ENCODE data around the gene ATP5MG. TPM values are rescaled to one million over a fixed set of nuclear protein-coding genes. Genes with fewer than 3 reads are reported as not detected.

ATP5MG gene
- total RNA-seq, 1 donor from 2014 or later: 140 TPM

- no peak overlapping the region for H3K4me3 ChIP-seq
- intact Hi-C loops (cut with DNase I): no loop called here
- TF ChIP-seq CTCF (IDR thresholded peaks at IDR 0.05): no peak
- no peak overlapping the region for H3K27ac ChIP-seq
- H3K9me3 ChIP-seq: no peaks in the 10 kb centered on the region
- no peaks in the 10 kb centered on the region for H3K27me3 ChIP-seq
- ATAC-seq (no peak), DNase-seq (no peak)
- no peaks in the 10 kb centered on the region for H3K36me3 ChIP-seq
- no peaks in the 10 kb centered on the region for H3K4me1 ChIP-seq
These were observed 16.4 kb downstream of the ATP5MG start for GRCh38 chr11:118417801-118418200.

- Histone ChIP-seq H3K9me3 (no peaks in the 10 kb centered on the region), H3K4me3 (no peak overlapping the region), H3K27ac (no peak overlapping the region), H3K36me3 (no peaks in the 10 kb centered on the region), H3K4me1 (no peaks in the 10 kb centered on the region), H3K27me3 (no peaks in the 10 kb centered on the region)
- DNase-seq (no peak), ATAC-seq (no peak)
- no peak for TF ChIP-seq CTCF (IDR thresholded peaks at IDR 0.05)
- intact Hi-C loops (cut with DNase I): no loop called here
These were observed 17.4 kb downstream of the ATP5MG start for GRCh38 chr11:118418766-118419165.

GRCh38 chr11:118427707-118428106 lies 26.3 kb downstream of the ATP5MG start:
- Histone ChIP-seq H3K27me3 (no peaks in the 10 kb centered on the region), H3K36me3 (no peaks in the 10 kb centered on the region), H3K27ac (no peak overlapping the region), H3K4me1 (no peaks in the 10 kb centered on the region), H3K9me3 (no peaks in the 10 kb centered on the region), H3K4me3 (no peak overlapping the region)
- DNase-seq: no peak
- no peak for TF ChIP-seq CTCF (IDR thresholded peaks at IDR 0.05)
- ATAC-seq: no peak
- intact Hi-C loops (cut with DNase I): no loop called here

- TF ChIP-seq CTCF (IDR thresholded peaks at IDR 0.05): no peak
- no peaks in the 10 kb centered on the region for H3K27me3 ChIP-seq
- DNase-seq: no peak
- intact Hi-C loops (cut with DNase I): no loop called here
- ATAC-seq: no peak
- H3K36me3 ChIP-seq: no peaks in the 10 kb centered on the region
- no peak overlapping the region for H3K4me3 ChIP-seq
- H3K9me3 ChIP-seq: no peaks in the 10 kb centered on the region
- H3K27ac ChIP-seq: no peak overlapping the region
- peaks cover 7% of the 10 kb centered on the region for H3K4me1 ChIP-seq
These were observed 29.6 kb downstream of the ATP5MG start for GRCh38 chr11:118430956-118431355.

GRCh38 chr11:118434123-118434552 lies 32.7 kb downstream of the ATP5MG start:
- no peak for TF ChIP-seq CTCF (IDR thresholded peaks at IDR 0.05)
- Histone ChIP-seq H3K27ac (no peak overlapping the region), H3K36me3 (no peaks in the 10 kb centered on the region), H3K4me3 (peak overlapping the region; percentile 94), H3K4me1 (peaks cover 15% of the 10 kb centered on the region), H3K27me3 (no peaks in the 10 kb centered on the region), H3K9me3 (no peaks in the 10 kb centered on the region)
- DNase-seq (no peak), ATAC-seq (no peak)
- intact Hi-C loops (cut with DNase I): no loop called here

Measured in upper lobe of right lung (tissue), 1 donor.